Neuron (in vitro differentiated cells): ENCODE results near the gene TNRC18.

Experiments used
- H2AFZ ChIP-seq: one replicate; pipeline ENCODE4 v1.6.1; 2013; ENCODE audit warnings: low read depth, mild to moderate bottlenecking, inconsistent platforms, low read length, moderate library complexity
- H3K27me3 ChIP-seq: one replicate; pipeline ENCODE4 v1.6.1; 2013; ENCODE audit warnings: low read length; ENCODE audit not compliant: insufficient read depth
- H3K36me3 ChIP-seq: one replicate; pipeline ENCODE4 v1.6.1; 2013; ENCODE audit warnings: low read length; ENCODE audit not compliant: insufficient read depth
- H3K4me1 ChIP-seq: one replicate; pipeline ENCODE4 v1.6.1; 2013; ENCODE audit warnings: low read length; ENCODE audit not compliant: insufficient read depth
- H3K4me3 ChIP-seq: 2 replicates; pipeline ENCODE4 v1.5.1; 2013; ENCODE audit warnings: mild to moderate bottlenecking, low read length, moderate library complexity
- H3K9me3 ChIP-seq: one replicate; pipeline ENCODE4 v1.6.1; 2013; ENCODE audit warnings: low read length

Gene TNRC18

DNA sequence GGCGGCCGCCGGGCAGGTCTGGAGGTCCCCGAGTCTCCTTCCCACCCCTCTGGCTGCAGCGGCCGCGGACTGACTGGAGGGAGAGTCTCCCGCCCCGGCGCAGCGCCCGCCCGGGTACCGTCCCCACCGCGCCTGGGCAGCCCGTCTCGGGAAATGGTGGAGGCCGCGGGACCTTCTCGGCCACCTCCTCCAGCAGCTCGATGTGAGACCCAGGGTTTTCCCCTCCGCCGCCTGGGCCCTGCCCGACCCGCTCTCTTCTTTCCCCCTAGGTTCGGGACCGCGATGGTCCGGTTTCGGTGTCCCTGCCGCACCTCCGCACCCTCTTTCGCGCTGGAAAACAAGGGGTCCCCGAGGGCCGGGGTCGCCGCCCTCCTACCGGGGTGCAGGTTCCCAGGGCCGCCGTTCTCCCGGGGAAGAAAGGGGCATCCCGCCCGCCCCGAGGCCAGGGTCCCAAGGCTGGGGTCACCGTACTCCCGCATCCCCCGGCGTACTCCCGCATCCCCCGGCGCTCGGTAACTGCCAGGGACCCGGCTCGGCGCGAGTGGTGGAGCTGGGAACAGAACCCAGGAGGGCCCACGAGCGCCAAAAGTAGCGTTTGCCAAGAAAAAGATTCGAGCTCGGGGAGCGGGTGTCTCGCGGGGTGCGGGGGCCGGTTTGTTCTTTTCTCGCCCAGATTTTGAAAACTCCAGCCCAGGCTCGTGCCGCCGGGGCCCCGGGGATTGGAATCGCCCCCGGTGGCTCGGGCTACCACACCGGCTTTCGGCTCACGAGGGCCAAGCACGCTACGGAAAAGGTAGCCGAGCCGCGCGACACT is 3.4 kb downstream of the TNRC18 start:
- Histone ChIP-seq H2AFZ (no peak overlapping the region), H3K9me3 (peaks cover 2% of the 10 kb centered on the region), H3K27me3 (no peaks in the 10 kb centered on the region), H3K4me3 (peak overlapping the region; percentile 98), H3K4me1 (peaks cover 22% of the 10 kb centered on the region), H3K36me3 (peaks cover 15% of the 10 kb centered on the region)

DNA sequence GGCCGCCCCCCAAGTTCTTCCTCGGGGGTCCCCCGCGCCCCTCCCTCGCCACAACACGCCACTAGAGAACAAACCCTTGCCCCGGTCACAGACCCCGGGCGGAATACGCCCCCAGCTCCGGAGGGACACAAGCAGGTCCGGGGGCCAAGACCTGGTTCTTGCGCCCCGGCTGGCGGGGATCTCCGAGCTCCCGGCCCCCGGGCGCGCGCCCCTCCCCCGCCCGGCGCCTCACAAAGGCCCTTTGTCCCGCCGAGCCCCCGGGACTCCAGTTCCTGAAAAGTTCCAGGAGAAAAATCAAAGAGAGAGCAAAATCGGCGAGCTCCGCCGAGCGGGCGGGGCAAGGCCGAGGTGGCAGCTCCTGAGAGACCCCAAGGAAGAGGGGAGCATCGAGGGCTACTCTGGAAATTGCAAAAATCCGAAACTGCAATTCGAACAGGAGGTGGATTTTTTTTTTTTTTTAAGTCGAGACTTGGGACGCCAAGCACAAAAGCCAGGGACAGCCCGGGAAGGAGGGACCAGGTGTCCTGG is 4.0 kb downstream of the TNRC18 start:
- Histone ChIP-seq H3K27me3 (no peaks in the 10 kb centered on the region), H3K4me3 (peak overlapping the region; percentile 98), H3K9me3 (peaks cover 2% of the 10 kb centered on the region), H2AFZ (no peak overlapping the region), H3K36me3 (peaks cover 18% of the 10 kb centered on the region), H3K4me1 (peaks cover 22% of the 10 kb centered on the region)

DNA sequence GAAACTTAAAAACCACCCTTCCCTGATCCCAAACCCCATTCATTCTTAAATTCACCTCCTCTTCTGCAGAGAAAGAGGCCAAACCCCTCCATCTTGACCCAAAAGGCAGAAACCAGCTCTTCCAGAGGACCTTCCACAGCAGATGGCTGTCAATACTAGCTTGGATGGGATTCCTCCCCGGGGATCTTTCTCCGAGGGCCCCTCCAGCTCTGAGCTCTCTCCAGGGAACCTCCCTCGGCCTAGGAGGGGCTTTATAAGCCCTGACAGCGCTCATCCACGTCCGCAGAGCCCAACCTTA is 5.4 kb downstream of the TNRC18 start:
- Histone ChIP-seq H3K9me3 (peaks cover 2% of the 10 kb centered on the region), H3K4me3 (no peak overlapping the region), H3K36me3 (peaks cover 18% of the 10 kb centered on the region), H3K4me1 (peaks cover 22% of the 10 kb centered on the region), H3K27me3 (no peaks in the 10 kb centered on the region), H2AFZ (no peak overlapping the region)

DNA sequence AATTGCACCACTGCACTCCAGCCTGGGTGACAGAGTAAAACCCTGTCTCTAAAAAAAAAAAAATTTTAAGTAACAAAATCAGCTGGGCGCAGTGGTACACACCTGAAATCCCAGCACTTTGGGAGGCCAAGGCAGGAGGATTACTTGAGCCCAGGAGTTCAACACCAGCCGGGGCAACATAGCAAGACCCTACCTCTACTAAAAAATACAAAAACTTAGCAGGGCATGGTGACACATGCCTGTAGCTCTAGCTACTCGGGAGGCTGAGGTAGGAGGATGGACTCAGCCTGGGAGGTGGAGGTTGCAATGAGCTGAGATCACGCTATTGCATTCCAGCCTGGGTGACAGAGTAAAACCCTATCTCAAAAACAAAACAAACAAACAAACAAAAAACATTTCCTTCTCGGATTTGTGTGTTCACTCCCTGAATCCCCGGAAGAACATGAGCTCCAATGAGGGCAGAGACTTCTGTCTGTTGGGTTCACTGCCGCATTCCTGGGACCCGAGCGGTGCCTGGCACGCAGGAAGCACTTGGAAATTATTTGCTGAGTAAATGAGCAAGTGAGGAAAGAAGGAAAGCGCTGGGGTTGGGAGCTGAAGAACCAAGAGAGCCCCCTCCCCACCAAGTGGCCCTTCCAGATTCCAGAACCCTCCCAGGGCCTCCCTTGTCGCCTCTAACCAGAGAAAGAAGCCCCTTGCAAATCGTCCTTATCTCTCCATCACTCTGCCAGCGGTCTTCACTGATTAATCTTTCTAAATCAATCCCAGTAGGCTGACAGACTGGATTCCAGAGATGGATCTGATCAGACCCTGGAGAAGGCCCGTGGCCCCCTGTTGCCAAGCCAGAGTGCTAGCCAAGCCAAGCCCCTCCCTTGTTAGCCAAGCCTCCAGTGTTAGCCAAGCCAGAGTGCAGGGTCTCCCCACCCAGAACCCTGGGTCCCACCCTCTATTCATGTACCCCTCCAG is 6.2 kb downstream of the TNRC18 start:
- no peaks in the 10 kb centered on the region for H3K27me3 ChIP-seq
- H3K9me3 ChIP-seq, result peaks cover 5% of the 10 kb centered on the region
- peaks cover 23% of the 10 kb centered on the region for H3K36me3 ChIP-seq
- H3K4me3 ChIP-seq, result no peak overlapping the region
- no peak overlapping the region for H2AFZ ChIP-seq
- H3K4me1 ChIP-seq, result peaks cover 22% of the 10 kb centered on the region

DNA sequence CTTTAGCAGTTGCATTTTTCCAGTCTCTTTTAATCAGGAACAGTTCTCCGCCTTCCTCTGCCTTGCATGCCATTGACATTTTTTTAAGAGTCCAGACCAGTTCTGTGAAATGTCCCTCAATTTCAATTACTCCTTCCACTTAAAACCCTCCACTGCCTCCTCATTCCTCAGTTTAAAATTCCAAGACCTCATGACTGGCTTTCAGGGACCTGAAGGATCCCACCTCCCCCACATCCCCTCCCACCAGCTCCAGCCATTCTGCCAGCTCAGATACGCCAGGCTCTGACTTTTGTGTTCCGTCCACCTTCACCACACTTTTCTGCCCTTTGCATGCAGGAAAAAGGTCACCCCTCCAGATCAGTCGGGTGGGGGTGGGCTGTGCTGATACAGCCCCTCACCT is 8.7 kb downstream of the TNRC18 start:
- Histone ChIP-seq H3K4me1 (peaks cover 19% of the 10 kb centered on the region), H3K36me3 (peaks cover 24% of the 10 kb centered on the region), H3K9me3 (peaks cover 8% of the 10 kb centered on the region), H3K4me3 (no peak overlapping the region), H2AFZ (no peak overlapping the region), H3K27me3 (no peaks in the 10 kb centered on the region)

DNA sequence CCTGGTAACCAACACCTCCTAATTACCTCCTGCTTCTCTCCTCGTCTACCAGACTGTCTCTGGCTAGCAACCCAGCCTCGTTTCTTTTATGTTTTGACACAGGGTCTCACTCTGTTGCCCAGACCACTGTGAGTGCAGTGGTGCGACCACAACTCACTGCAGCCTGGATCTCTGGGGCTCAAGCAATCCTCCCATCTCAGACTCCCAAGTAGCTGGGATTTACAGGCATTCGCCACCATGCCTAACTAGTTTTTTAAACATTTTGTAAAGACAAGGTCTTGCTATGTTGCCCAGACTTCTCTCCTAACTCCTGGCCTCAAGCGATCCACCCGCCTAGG is 10.2 kb downstream of the TNRC18 start:
- H3K27me3 ChIP-seq, result no peaks in the 10 kb centered on the region
- peaks cover 23% of the 10 kb centered on the region for H3K36me3 ChIP-seq

DNA sequence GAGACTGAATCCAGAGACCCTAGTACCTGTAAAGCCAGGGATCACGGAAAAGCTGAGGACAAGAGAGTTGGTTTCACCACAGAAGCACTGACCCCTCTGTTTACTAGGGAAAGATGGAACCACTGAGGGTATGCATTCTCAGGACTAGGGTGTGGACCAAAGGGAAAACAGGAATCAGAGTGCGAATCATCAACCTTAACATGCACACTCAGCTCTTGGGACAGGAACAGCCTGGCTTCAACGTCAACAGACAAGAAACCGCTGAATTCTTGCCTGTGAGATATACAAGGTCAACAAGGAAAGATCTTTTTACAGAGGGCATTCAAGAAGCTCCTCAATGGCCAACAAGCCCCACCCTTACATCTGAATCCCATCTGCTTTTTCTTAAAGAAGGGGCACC is 14.9 kb downstream of the TNRC18 start:
- Histone ChIP-seq H3K9me3 (peaks cover 7% of the 10 kb centered on the region), H3K36me3 (peaks cover 29% of the 10 kb centered on the region), H3K27me3 (no peaks in the 10 kb centered on the region)

More for the DNA sequence above, 10.2 kb downstream of the TNRC18 start:
- Histone ChIP-seq H2AFZ (no peak overlapping the region), H3K9me3 (peaks cover 8% of the 10 kb centered on the region), H3K4me1 (peaks cover 12% of the 10 kb centered on the region), H3K4me3 (no peak overlapping the region)

DNA sequence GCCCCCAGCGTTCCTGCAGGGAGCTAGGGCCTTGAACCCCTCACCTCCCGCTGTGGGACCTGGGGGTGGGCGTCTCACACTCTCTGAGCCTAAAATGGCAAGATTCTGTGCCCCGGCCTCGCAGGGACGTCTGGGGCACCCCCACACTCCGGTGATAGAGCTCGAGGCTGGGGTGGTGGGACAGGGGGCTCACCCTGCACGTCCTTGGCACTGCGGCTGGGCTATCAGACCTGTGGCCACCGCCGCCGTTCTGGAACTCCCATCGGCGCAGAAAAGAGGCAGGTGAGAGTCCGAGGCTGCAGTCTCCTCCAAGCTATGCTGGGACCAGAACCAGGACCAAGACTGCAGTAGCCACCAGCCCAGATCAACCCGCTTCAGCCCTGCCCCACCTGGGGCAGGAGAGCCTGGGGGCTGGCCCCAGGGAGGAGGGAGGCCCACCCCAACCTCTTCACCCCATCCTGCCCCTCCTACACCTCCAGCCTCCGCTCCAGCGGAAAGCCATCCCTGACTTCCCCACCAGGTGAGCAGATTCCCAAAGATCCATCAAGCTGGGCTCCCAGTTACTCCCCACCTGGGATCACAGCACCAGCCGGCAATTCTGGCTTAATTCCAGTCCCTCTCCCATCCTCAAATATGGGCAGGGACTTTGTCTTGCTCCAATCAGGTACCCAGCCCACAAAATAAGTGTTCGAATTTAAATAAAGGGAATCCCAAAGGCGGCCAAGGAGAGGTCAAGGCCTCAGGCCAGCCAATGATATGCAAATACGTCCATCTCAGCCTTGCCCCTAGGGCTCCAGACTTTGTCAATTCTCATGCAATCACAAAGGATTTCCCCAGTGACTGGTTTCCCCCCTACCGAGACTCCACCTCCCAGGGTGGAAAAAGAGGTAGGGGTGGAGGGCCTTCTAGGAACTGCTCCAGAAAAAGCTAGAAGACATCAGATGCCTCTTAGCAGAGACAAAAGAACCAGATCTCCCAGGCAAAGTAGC is 16.4 kb downstream of the TNRC18 start:
- Histone ChIP-seq H2AFZ (no peak overlapping the region), H3K27me3 (no peaks in the 10 kb centered on the region), H3K9me3 (peaks cover 3% of the 10 kb centered on the region), H3K4me1 (peaks cover 24% of the 10 kb centered on the region), H3K36me3 (peaks cover 28% of the 10 kb centered on the region), H3K4me3 (no peak overlapping the region)

More for the DNA sequence above, 14.9 kb downstream of the TNRC18 start:
- no peak overlapping the region for H3K4me3 ChIP-seq
- peaks cover 24% of the 10 kb centered on the region for H3K4me1 ChIP-seq
- no peak overlapping the region for H2AFZ ChIP-seq

DNA sequence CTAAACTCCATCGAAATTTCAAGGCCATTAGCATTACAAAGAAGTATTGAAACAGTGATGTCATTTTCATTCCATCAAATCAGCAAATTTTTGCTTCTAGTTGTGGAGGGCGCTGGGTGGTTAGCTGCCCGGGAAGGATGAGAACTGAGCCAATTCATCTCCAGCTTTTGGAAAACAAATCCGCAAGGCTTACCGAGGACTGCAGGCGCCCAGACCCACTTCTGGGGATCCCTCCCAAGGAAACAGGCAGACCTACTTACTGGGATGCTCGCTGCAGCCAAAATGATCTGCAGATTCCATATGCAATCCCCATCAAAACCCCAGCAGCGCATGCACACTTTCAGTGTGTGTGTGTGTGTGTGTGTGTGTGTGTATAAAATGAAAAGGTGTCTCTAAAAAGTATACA is 19.2 kb downstream of the TNRC18 start:
- peaks cover 24% of the 10 kb centered on the region for H3K4me1 ChIP-seq
- H3K27me3 ChIP-seq, result no peaks in the 10 kb centered on the region
- H2AFZ ChIP-seq, result no peak overlapping the region
- H3K36me3 ChIP-seq, result peaks cover 35% of the 10 kb centered on the region
- no peaks in the 10 kb centered on the region for H3K9me3 ChIP-seq
- no peak overlapping the region for H3K4me3 ChIP-seq

DNA sequence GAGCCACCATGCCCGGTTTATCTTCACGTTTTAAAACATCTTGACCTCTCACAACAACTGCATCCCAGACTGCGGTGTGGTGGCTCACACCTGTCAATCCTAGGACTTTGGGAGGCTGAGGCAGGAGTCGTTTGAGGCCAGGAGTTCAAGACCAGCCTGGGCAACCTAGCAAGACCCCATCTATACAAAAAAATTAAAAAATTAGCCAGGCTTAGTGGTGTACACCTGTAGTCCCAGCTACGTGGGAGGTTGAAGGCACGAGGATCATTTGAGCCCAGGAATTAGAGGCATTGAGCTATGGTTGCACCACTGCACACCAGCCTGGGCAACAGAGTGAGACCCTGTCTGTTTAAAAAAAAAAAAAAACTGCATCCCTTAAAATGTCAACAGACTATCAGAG is 20.2 kb downstream of the TNRC18 start:
- no peaks in the 10 kb centered on the region for H3K27me3 ChIP-seq
- peaks cover 18% of the 10 kb centered on the region for H3K4me1 ChIP-seq
- no peak overlapping the region for H2AFZ ChIP-seq
- H3K36me3 ChIP-seq, result peaks cover 33% of the 10 kb centered on the region
- H3K4me3 ChIP-seq, result no peak overlapping the region
- H3K9me3 ChIP-seq, result no peaks in the 10 kb centered on the region

DNA sequence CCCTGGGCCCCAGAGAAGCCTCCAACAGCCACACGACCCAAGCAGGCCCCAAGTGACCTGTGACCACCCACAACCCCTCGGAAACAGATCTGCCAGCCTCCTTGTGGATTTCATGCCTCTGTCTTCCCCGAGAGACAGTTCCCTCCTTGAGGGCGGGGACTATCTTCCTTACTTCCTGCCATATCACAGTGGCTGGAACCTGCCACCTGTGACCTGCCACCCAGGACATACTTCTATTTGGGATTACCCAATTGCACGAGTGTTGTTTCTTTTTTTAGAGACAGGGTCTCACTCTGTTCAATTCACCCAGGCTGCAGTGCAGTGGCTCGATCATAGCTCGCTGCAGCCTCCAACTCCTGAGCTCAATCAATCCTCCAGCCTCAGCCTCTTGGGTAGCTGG is 25.9 kb downstream of the TNRC18 start:
- H3K36me3 ChIP-seq, result peaks cover 32% of the 10 kb centered on the region
- no peaks in the 10 kb centered on the region for H3K4me1 ChIP-seq
- H2AFZ ChIP-seq, result no peak overlapping the region
- no peaks in the 10 kb centered on the region for H3K27me3 ChIP-seq
- H3K4me3 ChIP-seq, result no peak overlapping the region
- no peaks in the 10 kb centered on the region for H3K9me3 ChIP-seq

DNA sequence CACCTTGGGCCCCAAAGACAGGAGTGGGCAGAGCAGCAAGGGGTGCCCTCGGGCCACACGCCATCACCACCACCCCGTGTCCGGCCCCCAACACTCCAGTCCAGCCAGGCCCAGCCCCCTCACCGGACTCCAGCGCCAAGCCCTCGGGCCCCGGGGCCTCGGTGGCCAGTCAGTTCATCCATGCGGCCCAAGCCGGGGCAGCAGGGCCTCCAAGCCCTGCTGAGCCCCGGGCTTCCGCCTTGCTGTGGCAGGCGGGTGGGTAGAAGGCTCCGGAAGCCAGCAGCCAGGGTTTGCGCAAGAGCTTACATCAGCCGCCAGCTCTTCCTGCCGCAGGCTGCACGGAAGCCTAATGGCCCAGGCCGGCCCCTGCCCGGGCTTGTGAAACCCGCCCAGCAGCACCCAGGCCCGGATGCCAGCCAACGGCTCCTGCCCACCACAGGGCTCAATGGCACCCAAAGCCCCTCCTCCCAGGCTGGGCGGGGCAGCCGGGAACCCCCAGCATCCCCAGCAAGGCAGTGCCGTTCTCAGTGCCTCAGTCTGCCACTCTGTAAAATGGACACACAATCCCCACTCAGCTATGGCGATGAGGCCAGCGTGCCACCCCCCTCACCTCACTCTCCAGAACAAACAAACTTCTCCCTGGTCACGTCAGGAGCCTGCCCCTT is 26.5 kb downstream of the TNRC18 start:
- Histone ChIP-seq H3K9me3 (no peaks in the 10 kb centered on the region), H2AFZ (no peak overlapping the region), H3K4me3 (no peak overlapping the region), H3K4me1 (no peaks in the 10 kb centered on the region), H3K36me3 (peaks cover 31% of the 10 kb centered on the region), H3K27me3 (no peaks in the 10 kb centered on the region)
